ENCODE data around the gene LRIF1. TPM values are rescaled to one million over a fixed set of nuclear protein-coding genes. Genes with fewer than 3 reads are reported as not detected.

Gene LRIF1
- total and polyA plus RNA-seq, 4 donors = 1.5 to 6.7 (median 4.9) TPM

- no peaks in the 10 kb centered on the region for H3K36me3 ChIP-seq (ENCODE audit: control insufficient read depth in 1 of 2, insufficient read depth in 2 of 2, low read length in 1 of 2)
- no peaks in the 10 kb centered on the region for H3K27me3 ChIP-seq (ENCODE audit: control insufficient read depth in 1 of 2, insufficient read depth in 2 of 2, low read length in 1 of 2)
- no peak overlapping the region for H3K4me3 ChIP-seq (ENCODE audit: low read length in 2 of 2)
- peaks cover 1% of the 10 kb centered on the region for H3K9me3 ChIP-seq (ENCODE audit: control insufficient read depth, low read length)
- H3K4me1 ChIP-seq (ENCODE audit: control insufficient read depth in 1 of 2, insufficient read depth in 2 of 2, low read length in 2 of 2) = no peaks in the 10 kb centered on the region
- no peak for ATAC-seq (ENCODE audit: low FRiP score)
- 95 to 96% methylated on average over 3 of the region's 3 CpGs for WGBS, 2 donors
- no peak overlapping the region for H3K27ac ChIP-seq (ENCODE audit: low read depth in 1 of 2, low read length in 2 of 2)
- intact Hi-C loops (cut with DNase I) = no loop called here
- DNase-seq = no peak
These were observed 5.9 kb downstream of the LRIF1 start for GRCh38 chr1:110957798-110958197.

GRCh38 chr1:110956586-110956985 is 7.1 kb downstream of the LRIF1 start:
- H3K27me3 ChIP-seq (ENCODE audit: control insufficient read depth in 1 of 2, insufficient read depth in 2 of 2, low read length in 1 of 2) = no peaks in the 10 kb centered on the region
- no peak overlapping the region for H3K4me3 ChIP-seq (ENCODE audit: low read length in 2 of 2)
- peaks cover 2 to 3% of the 10 kb centered on the region in 2 donors for H3K36me3 ChIP-seq (ENCODE audit: control insufficient read depth in 1 of 2, insufficient read depth in 2 of 2, low read length in 1 of 2)
- DNase-seq (no peak), ATAC-seq (ENCODE audit: low FRiP score) (no peak)
- no peaks in the 10 kb centered on the region for H3K4me1 ChIP-seq (ENCODE audit: control insufficient read depth in 1 of 2, insufficient read depth in 2 of 2, low read length in 2 of 2)
- 91% methylated on average over 4 of the region's 4 CpGs for WGBS, 2 donors
- H3K9me3 ChIP-seq (ENCODE audit: control insufficient read depth, low read length) = peaks cover 3% of the 10 kb centered on the region
- H3K27ac ChIP-seq (ENCODE audit: low read depth in 1 of 2, low read length in 2 of 2) = no peak overlapping the region
- intact Hi-C loops (cut with DNase I) = no loop called here

GRCh38 chr1:110953031-110953430 is 10.7 kb downstream of the LRIF1 start:
- DNase-seq = no peak
- H3K27ac ChIP-seq (ENCODE audit: low read depth in 1 of 2, low read length in 2 of 2) = no peak overlapping the region
- ATAC-seq (ENCODE audit: low FRiP score) = no peak

GRCh38 chr1:110952031-110952430 is 11.7 kb downstream of the LRIF1 start:
- Histone ChIP-seq H3K9me3 (ENCODE audit: control insufficient read depth, low read length) (peaks cover 3% of the 10 kb centered on the region), H3K27ac (ENCODE audit: low read depth in 1 of 2, low read length in 2 of 2) (no peak overlapping the region), H3K36me3 (ENCODE audit: control insufficient read depth in 1 of 2, insufficient read depth in 2 of 2, low read length in 1 of 2) (peaks cover 2 to 6% of the 10 kb centered on the region in 2 donors), H3K4me1 (ENCODE audit: control insufficient read depth in 1 of 2, insufficient read depth in 2 of 2, low read length in 2 of 2) (no peaks in the 10 kb centered on the region), H3K27me3 (ENCODE audit: control insufficient read depth in 1 of 2, insufficient read depth in 2 of 2, low read length in 1 of 2) (no peaks in the 10 kb centered on the region), H3K4me3 (ENCODE audit: low read length in 2 of 2) (no peak overlapping the region)
- WGBS, 2 donors = 90 to 91% methylated on average over 2 of the region's 2 CpGs
- intact Hi-C loops (cut with DNase I) = no loop called here
- DNase-seq (no peak), ATAC-seq (ENCODE audit: low FRiP score) (no peak)

More at GRCh38 chr1:110953031-110953430, 10.7 kb downstream of the LRIF1 start:
- Histone ChIP-seq H3K4me1 (ENCODE audit: control insufficient read depth in 1 of 2, insufficient read depth in 2 of 2, low read length in 2 of 2) (no peaks in the 10 kb centered on the region), H3K36me3 (ENCODE audit: control insufficient read depth in 1 of 2, insufficient read depth in 2 of 2, low read length in 1 of 2) (peaks cover 2 to 6% of the 10 kb centered on the region in 2 donors), H3K9me3 (ENCODE audit: control insufficient read depth, low read length) (peaks cover 3% of the 10 kb centered on the region), H3K4me3 (ENCODE audit: low read length in 2 of 2) (no peak overlapping the region), H3K27me3 (ENCODE audit: control insufficient read depth in 1 of 2, insufficient read depth in 2 of 2, low read length in 1 of 2) (no peaks in the 10 kb centered on the region)
- intact Hi-C loops (cut with DNase I) = no loop called here

- Histone ChIP-seq H3K4me3 (ENCODE audit: low read length in 2 of 2) (no peak overlapping the region), H3K27me3 (ENCODE audit: control insufficient read depth in 1 of 2, insufficient read depth in 2 of 2, low read length in 1 of 2) (no peaks in the 10 kb centered on the region), H3K4me1 (ENCODE audit: control insufficient read depth in 1 of 2, insufficient read depth in 2 of 2, low read length in 2 of 2) (no peaks in the 10 kb centered on the region), H3K27ac (ENCODE audit: low read depth in 1 of 2, low read length in 2 of 2) (no peak overlapping the region), H3K9me3 (ENCODE audit: control insufficient read depth, low read length) (peaks cover 3% of the 10 kb centered on the region), H3K36me3 (ENCODE audit: control insufficient read depth in 1 of 2, insufficient read depth in 2 of 2, low read length in 1 of 2) (peaks cover 2 to 6% of the 10 kb centered on the region in 2 donors)
- intact Hi-C loops (cut with DNase I) = no loop called here
- ATAC-seq (ENCODE audit: low FRiP score) (no peak), DNase-seq (no peak)
- 89 to 90% methylated on average over 1 of the region's 1 CpG for WGBS, 2 donors
These were observed 12.6 kb downstream of the LRIF1 start for GRCh38 chr1:110951161-110951560.

- Histone ChIP-seq H3K27ac (ENCODE audit: low read depth in 1 of 2, low read length in 2 of 2) (no peak overlapping the region), H3K4me3 (ENCODE audit: low read length in 2 of 2) (no peak overlapping the region), H3K9me3 (ENCODE audit: control insufficient read depth, low read length) (peaks cover 2% of the 10 kb centered on the region), H3K4me1 (ENCODE audit: control insufficient read depth in 1 of 2, insufficient read depth in 2 of 2, low read length in 2 of 2) (no peaks in the 10 kb centered on the region), H3K27me3 (ENCODE audit: control insufficient read depth in 1 of 2, insufficient read depth in 2 of 2, low read length in 1 of 2) (no peaks in the 10 kb centered on the region), H3K36me3 (ENCODE audit: control insufficient read depth in 1 of 2, insufficient read depth in 2 of 2, low read length in 1 of 2) (peaks cover 2 to 6% of the 10 kb centered on the region in 2 donors)
- ATAC-seq (ENCODE audit: low FRiP score) (no peak), DNase-seq (no peak)
- 94% methylated on average over 10 of the region's 10 CpGs for WGBS, 2 donors
- intact Hi-C loops (cut with DNase I) = no loop called here
These were observed 15.5 kb downstream of the LRIF1 start for GRCh38 chr1:110948038-110948810.

- Histone ChIP-seq H3K27ac (ENCODE audit: low read depth in 1 of 2, low read length in 2 of 2) (no peak overlapping the region), H3K27me3 (ENCODE audit: control insufficient read depth in 1 of 2, insufficient read depth in 2 of 2, low read length in 1 of 2) (no peaks in the 10 kb centered on the region), H3K36me3 (ENCODE audit: control insufficient read depth in 1 of 2, insufficient read depth in 2 of 2, low read length in 1 of 2) (peaks cover 0 to 3% of the 10 kb centered on the region in 2 donors), H3K4me1 (ENCODE audit: control insufficient read depth in 1 of 2, insufficient read depth in 2 of 2, low read length in 2 of 2) (no peaks in the 10 kb centered on the region), H3K9me3 (ENCODE audit: control insufficient read depth, low read length) (no peaks in the 10 kb centered on the region), H3K4me3 (ENCODE audit: low read length in 2 of 2) (no peak overlapping the region)
- intact Hi-C loops (cut with DNase I) = no loop called here
- ATAC-seq (ENCODE audit: low FRiP score) (no peak), DNase-seq (no peak)
- 94 to 100% methylated on average over 2 of the region's 2 CpGs for WGBS, 2 donors
These were observed 18.1 kb downstream of the LRIF1 start for GRCh38 chr1:110945626-110946025.

- Histone ChIP-seq H3K36me3 (ENCODE audit: control insufficient read depth in 1 of 2, insufficient read depth in 2 of 2, low read length in 1 of 2) (peaks cover 0 to 2% of the 10 kb centered on the region in 2 donors), H3K27ac (ENCODE audit: low read depth in 1 of 2, low read length in 2 of 2) (no peak overlapping the region), H3K4me3 (ENCODE audit: low read length in 2 of 2) (no peak overlapping the region), H3K4me1 (ENCODE audit: control insufficient read depth in 1 of 2, insufficient read depth in 2 of 2, low read length in 2 of 2) (no peaks in the 10 kb centered on the region), H3K9me3 (ENCODE audit: control insufficient read depth, low read length) (no peaks in the 10 kb centered on the region), H3K27me3 (ENCODE audit: control insufficient read depth in 1 of 2, insufficient read depth in 2 of 2, low read length in 1 of 2) (no peaks in the 10 kb centered on the region)
- no peak for DNase-seq
- intact Hi-C loops (cut with DNase I) = no loop called here
- 57 to 68% methylated on average over 3 of the region's 3 CpGs for WGBS, 2 donors
- ATAC-seq (ENCODE audit: low FRiP score) = no peak
These were observed 18.9 kb downstream of the LRIF1 start for GRCh38 chr1:110944806-110945205.

GRCh38 chr1:110936567-110936966 is 27.2 kb downstream of the LRIF1 start:
- 60 to 77% methylated on average over 1 of the region's 1 CpG for WGBS, 2 donors
- Histone ChIP-seq H3K36me3 (ENCODE audit: control insufficient read depth in 1 of 2, insufficient read depth in 2 of 2, low read length in 1 of 2) (no peaks in the 10 kb centered on the region), H3K27me3 (ENCODE audit: control insufficient read depth in 1 of 2, insufficient read depth in 2 of 2, low read length in 1 of 2) (no peaks in the 10 kb centered on the region), H3K4me3 (ENCODE audit: low read length in 2 of 2) (no peak overlapping the region), H3K27ac (ENCODE audit: low read depth in 1 of 2, low read length in 2 of 2) (no peak overlapping the region), H3K4me1 (ENCODE audit: control insufficient read depth in 1 of 2, insufficient read depth in 2 of 2, low read length in 2 of 2) (no peaks in the 10 kb centered on the region), H3K9me3 (ENCODE audit: control insufficient read depth, low read length) (peaks cover 7% of the 10 kb centered on the region)
- DNase-seq = no peak
- intact Hi-C loops (cut with DNase I) = loop anchor here in 1 of 2 donors (10.0 kb wide), 1 partner anchor 48 kb away; no protein-coding TSS in a partner anchor
- no peak for ATAC-seq (ENCODE audit: low FRiP score)
